K562 (cell line): Measurements from ENCODE around the gene C10orf71. TPM values are rescaled to one million over a fixed set of nuclear protein-coding genes. Genes with fewer than 3 reads are reported as not detected.

Source experiments
- ATAC-seq: fragments of 200-7000 bp; cut with Tn5 transposase; 3 replicates; pipeline ENCODE4 v1.9.1; 2020; ENCODE audit warnings: moderate library complexity
- BruUV-seq: library from RNA; stranded (reverse); fragments of 400-500 nt; replicated peaks from 2 replicates; lab custom pipeline; 2021; lab: Mats Ljungman, UMichigan
- CTCF ChIA-PET: fragments of 300-600 bp; formaldehyde crosslinking; extraction: SDS; loops from one replicate; lab custom pipeline; 2021; ENCODE audit warnings: low intra/inter-chr PET ratio; lab: Yijun Ruan, JAX
- POLR2A ChIA-PET: fragments of 300-600, 350-650 bp; sonication (Branson Sonifier 250); formaldehyde crosslinking; extraction: SDS; loops from one replicate; lab custom pipeline; 2021; ENCODE audit warnings: antibody characterized with exemption, inconsistent platforms; lab: Yijun Ruan, JAX
- DNase-seq, 4 experiments: peaks; one replicate each; pipeline versions ENCODE4 v3.0.0 to v3.0.0-alpha.2; 2011 to 2018; ENCODE audit warnings: low spot score in 3 of 4, mixed read lengths in 3 of 4; ENCODE audit errors: extremely low read depth in 1 of 4
- FAIRE-seq: peaks from 2 replicates; lab custom pipeline; 2011; peaks lifted over from hg19 to GRCh38; lab: Jason Lieb, UNC
- H2AFZ ChIP-seq: 2 replicates; pipeline ENCODE4 v1.6.0; 2011; ENCODE audit warnings: low read depth, low read length, control low read depth, inconsistent platforms
- H3K27ac ChIP-seq: fragments of 200-600 bp; 3 replicates; pipeline ENCODE4 v1.8.0; 2011; ENCODE audit warnings: low read depth, mild to moderate bottlenecking, control low read depth, inconsistent platforms, low read length, moderate library complexity, mixed read lengths; ENCODE audit errors: extremely low read depth
- H3K27me3 ChIP-seq, 2 experiments: fragments of 300-600 bp in 1 of 2; 2 replicates in 1 of 2; 3 replicates in 1 of 2; pipeline versions ENCODE4 v1.6.0 to v1.8.0; 2011; ENCODE audit warnings: inconsistent platforms in 2 of 2, low read length in 2 of 2, mild to moderate bottlenecking in 1 of 2, mixed read lengths in 1 of 2, moderate library complexity in 1 of 2; ENCODE audit not compliant: control insufficient read depth in 2 of 2, insufficient read depth in 2 of 2
- H3K36me3 ChIP-seq: fragments of 300-600 bp; 3 replicates; pipeline ENCODE4 v1.8.0; 2011; ENCODE audit warnings: mild to moderate bottlenecking, low read length, inconsistent platforms; ENCODE audit not compliant: control insufficient read depth, insufficient read depth
- H3K4me1 ChIP-seq, 2 experiments: fragments of 200-600 bp in 1 of 2; replicated peaks in 1 of 2; 2 replicates in 1 of 2; 3 replicates in 1 of 2; pipeline versions ENCODE4 v1.5.1 to v1.8.0; 2011; ENCODE audit warnings: inconsistent platforms in 2 of 2, low read length in 2 of 2, mild to moderate bottlenecking in 1 of 2, mixed read lengths in 1 of 2, moderate library complexity in 1 of 2; ENCODE audit not compliant: control insufficient read depth in 2 of 2, insufficient read depth in 2 of 2
- H3K4me2 ChIP-seq: 2 replicates; pipeline ENCODE4 v1.6.1; 2011; ENCODE audit warnings: low read length, control low read depth, inconsistent platforms, mixed read lengths; ENCODE audit not compliant: insufficient read depth
- H3K4me3 ChIP-seq: fragments of 200-600 bp; sonication (generic), shearing (Covaris generic); 2 replicates; pipeline ENCODE4 v1.5.1; 2016; ENCODE audit warnings: control low read depth, inconsistent platforms
- H3K79me2 ChIP-seq: fragments of 200-600 bp; 3 replicates; pipeline ENCODE4 v1.8.0; 2011; ENCODE audit warnings: low read length, inconsistent platforms; ENCODE audit not compliant: control insufficient read depth, insufficient read depth
- H3K9ac ChIP-seq, 2 experiments: 2 replicates each; pipeline versions ENCODE4 v1.6.0 to v1.6.1; 2011; ENCODE audit warnings: low read depth in 2 of 2, low read length in 2 of 2, control low read depth in 1 of 2, inconsistent platforms in 1 of 2, mild to moderate bottlenecking in 1 of 2, mixed read lengths in 1 of 2; ENCODE audit not compliant: insufficient read depth in 1 of 2
- H3K9me1 ChIP-seq: one replicate; pipeline ENCODE4 v1.6.0; 2011; ENCODE audit warnings: inconsistent platforms, mild to moderate bottlenecking, low read length, moderate library complexity; ENCODE audit not compliant: control insufficient read depth, insufficient read depth
- H3K9me3 ChIP-seq: replicated peaks from 2 replicates; pipeline ENCODE4 v1.5.1; 2011; ENCODE audit warnings: low read depth, low read length, inconsistent platforms; ENCODE audit not compliant: control insufficient read depth, insufficient read depth
- H4K20me1 ChIP-seq: replicated peaks from 2 replicates; pipeline ENCODE4 v1.6.1; 2011; ENCODE audit warnings: low read length, inconsistent platforms, mixed read lengths; ENCODE audit not compliant: control insufficient read depth, insufficient read depth
- ARNT ChIP-seq, 2 experiments: fragments of 450-650 bp; IDR thresholded peaks; 2 replicates each; pipeline ENCODE4 v1.6.1; 2016; ENCODE audit warnings: mild to moderate bottlenecking in 1 of 2
- BMI1 ChIP-seq: fragments of 150-350 bp; IDR thresholded peaks from 2 replicates; pipeline ENCODE4 v1.6.1; 2014; ENCODE audit warnings: low read length
- FIP1L1 ChIP-seq: fragments of 200-400 bp; formaldehyde crosslinking; IDR thresholded peaks from 2 replicates; pipeline ENCODE4 v1.6.1; 2018; ENCODE audit warnings: mild to moderate bottlenecking, low read depth, low read length; ENCODE audit not compliant: poor library complexity, severe bottlenecking
- FOXJ3 ChIP-seq: sonication (generic); formaldehyde crosslinking; IDR thresholded peaks from 2 replicates; pipeline ENCODE4 v1.4.0; 2020; ENCODE audit warnings: mild to moderate bottlenecking, missing genetic modification reagents
- GATAD2B ChIP-seq: fragments of 450-650 bp; IDR thresholded peaks from 2 replicates; pipeline ENCODE4 v1.6.1; 2017; ENCODE audit warnings: mild to moderate bottlenecking, borderline replicate concordance
- GMEB1 ChIP-seq: fragments of 250-450 bp; sonication (Bioruptor Pico); IDR thresholded peaks from 2 replicates; pipeline ENCODE4 v1.4.0; 2020; ENCODE audit warnings: mild to moderate bottlenecking
- MEF2D ChIP-seq: conservative IDR thresholded peaks from 2 replicates; pipeline ENCODE4 v1.6.1; 2016; ENCODE audit warnings: low read depth, missing genetic modification characterization, missing compliant biosample characterization
- OTX1 ChIP-seq: fragments of 450-650 bp; formaldehyde crosslinking; IDR thresholded peaks from 2 replicates; pipeline ENCODE4 v1.4.0; 2022; ENCODE audit warnings: mild to moderate bottlenecking
- POLR2A ChIP-seq: fragments of 450-650 bp; conservative IDR thresholded peaks from 2 replicates; pipeline ENCODE4 v1.6.1; 2016
- RCOR1 ChIP-seq, 2 experiments: IDR thresholded peaks; 2 replicates each; pipeline ENCODE4 v1.6.1; 2012; ENCODE audit warnings: low read depth in 2 of 2, low read length in 2 of 2, borderline replicate concordance in 1 of 2, improper control_type of control experiment in 1 of 2
- SIN3B ChIP-seq: fragments of 450-650 bp; IDR thresholded peaks from 2 replicates; pipeline ENCODE4 v1.6.1; 2017; ENCODE audit warnings: low read depth, mild to moderate bottlenecking, moderate library complexity
- SMARCA4 ChIP-seq: fragments of 450-650 bp; IDR thresholded peaks from 2 replicates; pipeline ENCODE4 v1.6.1; 2016
- ZC3H11A ChIP-seq: IDR thresholded peaks from 2 replicates; pipeline ENCODE4 v1.6.1; 2012; ENCODE audit warnings: low read depth, low read length, improper control_type of control experiment
- ZNF133 ChIP-seq: fragments of 250-450 bp; sonication (Bioruptor Pico); IDR thresholded peaks from 2 replicates; pipeline ENCODE4 v1.4.0; 2020; ENCODE audit warnings: mild to moderate bottlenecking
- ZNF449 ChIP-seq: fragments of 250-450 bp; sonication (Bioruptor Pico); IDR thresholded peaks from 2 replicates; pipeline ENCODE4 v1.8.0; 2022; ENCODE audit warnings: moderate library complexity, mild to moderate bottlenecking, inconsistent platforms
- ZNF696 ChIP-seq: fragments of 250-450 bp; sonication (Bioruptor Pico); conservative IDR thresholded peaks from 2 replicates; pipeline ENCODE4 v1.4.0; 2020; ENCODE audit warnings: mild to moderate bottlenecking, moderate library complexity
- WGBS: fragments of 100-300 bp; shearing (Covaris generic); methylation state at CpG from one replicate; pipeline ENCODE4 v1.1.6; 2016; ENCODE audit warnings: low coverage, mixed read lengths; ENCODE audit not compliant: insufficient coverage; ENCODE audit errors: missing lambda C conversion rate; 5-methylcytosine and 5-hydroxymethylcytosine counted together
- in situ Hi-C: fragments of 300-500 bp; cut with MboI; formaldehyde crosslinking; loops from 4 replicates; pipeline ENCODE4 v1.15.0; 2018; ENCODE audit warnings: inconsistent platforms, mixed read lengths
- intact Hi-C: fragments of 100-400 bp; cut with micrococcal nuclease; formaldehyde crosslinking; loops from 2 replicates; pipeline ENCODE4 v1.14.2; 2022
- polyA plus RNA-seq, 8 experiments: library from polyadenylated mRNA; depleted of rRNA in 4 of 8; stranded (reverse) in 5 of 8; unstranded in 3 of 8; fragments of >200 nt; fragmentation: Nextera tagmentation in 2 of 8; fragmentation: Illumina TruSeq in 1 of 8; extraction: Ambion mirVana in 2 of 8; extraction: Trizol in 1 of 8; gene quantifications; 2 replicates each; pipeline versions ENCODE4 v1.2.1 to v1.2.3, GENCODE V29; 2011 to 2014; ENCODE audit warnings: inconsistent platforms in 1 of 8, missing spikeins in 1 of 8
- total RNA-seq, 7 experiments: library from RNA; depleted of rRNA in 6 of 7; stranded (reverse); fragments of >200 nt in 6 of 7; fragmentation: Illumina TruSeq in 2 of 7; extraction: Trizol in 2 of 7; gene quantifications; 2 replicates each; pipeline versions ENCODE4 v1.2.1 to v1.2.3, GENCODE V29; 2011 to 2021; ENCODE audit warnings: low replicate concordance in 1 of 7

C10orf71 gene
- total and polyA plus RNA-seq, 9 of the 15 experiments (the other 6 are each of a cell fraction or from before 2014, with no cell fraction given), result 0.06 to 4.5 (median 1.3) TPM

- H3K27me3 ChIP-seq, result peaks cover 3 to 24% of the 10 kb centered on the region in 2 experiments; a peak in 2 of 5 replicates
- BruUV-seq, result no TSS peak
- H3K36me3 ChIP-seq, result no peaks in the 10 kb centered on the region
- H2AFZ ChIP-seq, result no peak overlapping the region
- CTCF ChIA-PET, result interaction anchor here (0.6 kb wide), 1 partner anchor 23 kb away, joined by 3 read pairs; no protein-coding TSS in a partner anchor
- no peak for ATAC-seq
- H3K79me2 ChIP-seq, result no peaks in the 10 kb centered on the region
- no peak overlapping the region for H3K4me2 ChIP-seq
- no peaks in the 10 kb centered on the region for H3K4me1 ChIP-seq
- H3K4me3 ChIP-seq, result no peak overlapping the region
- no peak for FAIRE-seq
- H3K27ac ChIP-seq, result no peak overlapping the region
- DNase-seq, result no peak
- H4K20me1 ChIP-seq, result no peaks in the 10 kb centered on the region
- WGBS, result 7% methylated on average over 8 of the region's 8 CpGs
- in situ Hi-C loops, result no loop called here
- no peaks in the 10 kb centered on the region for H3K9me1 ChIP-seq
- no peak overlapping the region for H3K9ac ChIP-seq
- POLR2A ChIA-PET, result interaction anchor here (1.0 to 1.5 kb wide), 3 partner anchors 13 to 21 kb away, joined by 3 to 4 read pairs (median 3); no protein-coding TSS in a partner anchor
- intact Hi-C loops, result no loop called here
- TF ChIP-seq POLR2A (no peak), BMI1 (no peak), ZNF449 (no peak), MEF2D (no peak), SIN3B (no peak), RCOR1 (IDR thresholded peaks at IDR 0.05; ENCODE audit: borderline replicate concordance in 1 of 2, low read depth in 2 of 2, low read length in 2 of 2) (no peak), OTX1 (CRISPR knock-in tag) (no peak), FIP1L1 (no peak), ZNF133 (CRISPR knock-in tag) (no peak), ZC3H11A (no peak), SMARCA4 (no peak), ZNF696 (CRISPR knock-in tag) (no peak), GMEB1 (CRISPR knock-in tag) (no peak), FOXJ3 (CRISPR knock-in tag) (no peak), ARNT (IDR thresholded peaks at IDR 0.05) (no peak), GATAD2B (no peak)
- H3K9me3 ChIP-seq, result 0 out of 2 replicates have a peak, but pooled peaks cover 3% of the 10 kb centered on the region
Observed at GRCh38 chr10:49353895-49354566, 55.1 kb downstream of the C10orf71 start.
